ENCODE results near the gene CCDC182.

Gene CCDC182

DNA sequence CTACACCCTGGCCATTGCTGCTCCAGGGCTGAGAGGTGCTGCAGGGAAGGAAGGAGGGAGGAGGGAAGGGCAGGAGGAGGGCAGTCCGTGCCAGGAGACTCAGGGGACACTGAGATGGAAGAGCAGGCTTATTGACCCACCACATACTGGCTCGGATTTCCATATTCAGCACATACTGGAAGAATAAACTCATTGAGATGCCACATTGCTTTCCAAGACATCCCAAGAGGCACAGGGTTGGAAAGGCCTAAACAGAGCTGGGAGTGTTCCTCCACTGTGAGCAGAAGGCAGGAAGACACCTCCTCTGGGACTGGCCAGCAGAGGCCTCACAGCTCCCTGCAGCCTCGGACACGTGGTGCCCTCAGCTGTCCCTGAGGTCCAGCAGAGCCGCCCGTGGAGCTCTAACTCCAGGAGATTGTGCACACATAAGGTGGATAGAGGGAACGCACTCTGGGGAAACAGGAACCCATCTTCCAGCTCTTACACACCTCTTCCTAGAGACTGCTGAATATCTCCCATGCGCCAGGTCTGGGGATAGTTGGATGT lies 17.4 kb downstream of the CCDC182 start:
- DNase-seq (ENCODE audit: low spot score) = no peak

DNA sequence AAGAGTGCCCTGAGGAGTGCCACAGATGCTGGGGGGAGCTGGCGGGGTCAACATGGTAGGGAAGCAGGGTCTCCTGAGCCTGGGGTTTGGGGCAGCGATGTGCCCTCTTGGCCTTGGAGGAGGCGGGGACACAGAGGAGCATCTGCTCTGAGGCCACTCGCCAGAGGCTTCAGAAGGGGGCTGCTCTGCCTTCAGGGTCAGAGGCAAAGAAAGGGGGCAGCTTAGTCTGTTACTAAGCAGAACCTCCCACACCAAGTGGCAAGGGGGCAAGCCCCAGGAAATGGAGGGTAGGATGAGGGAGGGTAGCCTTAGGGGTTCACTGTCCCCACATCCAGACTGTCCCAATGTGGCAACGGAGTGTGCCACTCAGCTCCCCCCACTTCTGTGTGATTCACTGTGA lies 18.3 kb downstream of the CCDC182 start:
- no peak for DNase-seq (ENCODE audit: low spot score)

- no peak for DNase-seq (ENCODE audit: low spot score)
These were observed 18.8 kb downstream of the CCDC182 start for GRCh38 chr17:57726213-57726790.

DNA sequence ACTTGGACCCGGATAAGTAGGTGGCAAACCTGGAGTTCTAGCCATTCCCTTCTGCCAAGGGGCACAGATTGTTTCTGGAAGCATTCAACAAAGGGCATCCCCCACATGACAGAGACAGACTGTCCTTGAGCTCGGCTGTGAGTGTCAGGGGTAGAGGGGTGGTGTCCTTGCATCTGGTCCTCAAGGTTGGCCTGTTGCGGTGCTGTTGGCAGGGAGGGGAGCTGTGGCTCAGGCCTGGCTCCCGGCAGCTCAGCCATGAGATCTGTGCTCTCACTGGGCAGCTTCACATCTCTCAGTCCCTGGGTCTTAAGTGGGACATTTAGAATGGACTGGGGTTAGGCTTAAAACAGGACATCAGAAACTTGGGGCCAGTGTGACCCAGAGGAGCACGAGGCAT lies 20.4 kb downstream of the CCDC182 start:
- no peak for DNase-seq (ENCODE audit: low spot score)

DNA sequence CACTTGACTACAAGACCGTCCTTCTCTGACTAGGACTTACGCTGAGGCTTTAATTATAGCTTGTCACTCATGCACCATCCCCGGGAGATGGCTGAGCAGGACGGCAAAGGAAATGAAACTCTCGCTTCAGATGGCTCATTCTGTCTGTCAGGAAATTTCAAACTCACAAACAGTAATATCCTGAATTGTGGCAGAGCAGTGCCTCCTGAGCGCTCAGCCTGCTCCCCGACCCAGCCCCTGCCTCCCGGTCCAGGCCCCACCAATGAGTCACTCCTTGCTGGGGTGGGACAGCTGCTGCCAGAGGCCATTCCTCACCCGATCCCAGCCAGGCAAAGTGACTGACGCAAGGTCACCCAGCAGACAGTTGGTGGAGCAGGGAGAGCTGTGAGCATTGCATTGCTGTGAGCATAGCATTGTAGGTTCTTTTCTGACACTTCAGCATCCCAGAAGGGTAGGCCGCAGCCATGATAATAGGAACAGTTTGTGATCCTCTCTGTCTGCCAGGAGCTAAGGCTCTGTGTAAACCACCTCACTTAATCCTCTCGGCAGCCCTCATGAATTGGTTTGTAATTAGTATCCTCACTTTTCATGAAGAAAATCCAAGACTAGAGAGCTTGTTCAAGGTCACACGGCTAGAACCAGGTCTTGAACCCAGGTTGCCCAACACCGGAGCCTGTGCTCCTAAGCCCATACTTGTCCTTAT lies 20.9 kb downstream of the CCDC182 start:
- DNase-seq (ENCODE audit: low spot score) = no peak

- DNase-seq (ENCODE audit: low spot score) = no peak
These were observed 21.6 kb downstream of the CCDC182 start for GRCh38 chr17:57723427-57724025.

- DNase-seq (ENCODE audit: low spot score) = no peak
These were observed 22.4 kb downstream of the CCDC182 start for GRCh38 chr17:57722704-57723043.

DNA sequence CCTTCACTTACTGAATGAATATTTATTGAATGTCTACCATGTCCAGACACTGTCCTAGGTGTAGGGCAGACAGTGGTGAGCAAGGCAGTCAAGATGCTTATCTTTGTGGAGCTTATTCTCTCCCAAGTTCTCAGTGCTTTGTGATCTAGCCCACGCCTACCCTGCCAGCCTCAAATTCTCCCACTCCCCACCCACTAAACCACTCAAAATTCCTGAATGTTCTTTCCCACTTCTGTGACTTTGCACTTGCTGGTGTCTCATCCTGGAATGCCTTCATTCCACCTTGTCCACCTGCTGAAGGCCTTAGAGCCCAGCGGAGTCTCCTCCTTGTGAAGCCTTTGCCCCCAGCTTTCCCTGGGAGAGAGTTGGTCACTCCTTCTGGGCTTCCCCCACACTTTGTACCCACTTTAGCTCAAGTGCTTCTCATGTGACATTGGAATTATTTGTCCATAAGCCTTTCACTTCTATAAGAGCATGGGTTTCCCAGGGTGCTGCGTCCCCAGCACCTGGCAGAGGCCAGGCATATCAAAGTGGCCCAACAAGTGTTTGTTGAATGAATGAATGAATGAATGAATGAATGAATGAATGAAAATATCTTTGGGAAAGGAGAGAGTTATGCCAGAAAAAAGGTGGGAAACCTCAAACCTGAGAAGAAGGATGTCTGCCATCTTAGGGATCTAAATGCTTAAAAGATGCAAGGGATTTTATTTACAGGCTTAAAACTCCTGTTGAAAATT lies 23.0 kb downstream of the CCDC182 start:
- no peak for DNase-seq (ENCODE audit: low spot score)

DNA sequence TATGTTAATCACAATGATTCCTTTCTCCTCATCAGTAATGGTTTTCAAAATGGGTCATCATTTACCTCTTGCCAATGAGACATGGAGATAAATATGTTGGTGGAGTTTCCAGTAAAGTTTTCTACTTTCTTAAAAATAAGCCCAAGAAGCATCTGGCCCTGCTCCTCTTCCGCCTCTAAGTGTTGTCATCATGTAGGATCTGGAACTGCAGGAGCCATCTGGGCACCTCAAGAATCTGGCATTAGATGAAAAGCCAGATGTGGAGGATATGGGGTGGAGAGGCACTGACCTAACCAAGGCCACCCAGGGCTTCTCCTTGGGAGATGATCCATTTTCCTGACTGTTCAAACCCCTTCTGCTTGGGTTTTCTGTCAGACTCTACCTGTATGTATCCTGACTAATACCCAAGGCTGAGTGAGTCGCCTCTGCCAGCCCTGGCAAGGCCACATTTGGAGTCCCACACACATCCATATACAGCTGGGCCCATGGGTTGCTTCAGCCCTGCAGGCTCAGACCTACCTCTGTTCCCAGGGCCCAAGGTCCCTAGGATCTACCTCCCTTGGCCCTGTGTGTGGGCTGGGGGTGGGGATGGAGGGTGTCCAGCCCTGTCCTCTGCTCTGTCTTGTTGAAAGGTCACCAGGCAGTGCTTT lies 24.6 kb downstream of the CCDC182 start:
- no peak for DNase-seq (ENCODE audit: low spot score)

DNA sequence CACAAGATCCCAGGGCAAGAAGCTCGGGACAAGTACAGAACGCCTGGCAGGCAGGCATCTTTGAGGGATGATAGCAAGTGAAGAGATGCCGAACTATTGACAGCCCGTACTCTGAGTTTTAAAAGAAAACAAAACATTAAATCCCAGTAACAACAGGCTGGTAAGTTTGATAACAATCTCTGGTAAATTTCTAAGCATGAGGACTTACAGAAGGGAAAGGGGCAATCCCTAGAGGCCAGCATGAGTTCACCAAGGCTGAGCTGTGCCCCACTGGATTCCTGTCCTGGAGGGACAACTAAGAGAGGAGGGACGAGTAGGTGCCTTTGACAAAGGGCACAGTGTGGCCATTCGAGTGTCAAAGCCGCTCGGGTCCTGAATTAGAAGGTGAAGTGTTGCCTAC lies 26.2 kb downstream of the CCDC182 start:
- DNase-seq (ENCODE audit: low spot score) = no peak

DNA sequence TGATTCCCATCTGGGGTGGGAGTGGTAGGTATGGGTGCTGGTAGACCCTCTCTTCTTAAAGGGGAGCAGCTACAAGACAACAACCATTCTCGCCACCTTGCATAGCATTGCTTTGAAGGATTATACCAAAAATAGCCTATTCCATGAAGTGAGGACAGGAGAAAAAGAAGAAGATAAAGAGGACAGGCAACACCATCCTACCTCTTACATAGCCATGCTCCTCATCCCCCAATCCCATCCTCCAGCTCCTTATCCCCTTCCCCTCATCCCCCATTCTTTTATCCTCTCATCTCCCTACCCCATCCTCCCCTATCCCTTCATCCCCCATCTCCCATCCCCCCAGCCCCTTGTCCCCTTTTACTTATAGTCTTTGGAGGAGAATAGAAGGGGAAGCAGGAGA lies 29.1 kb downstream of the CCDC182 start:
- no peak for DNase-seq (ENCODE audit: low spot score)

DNA sequence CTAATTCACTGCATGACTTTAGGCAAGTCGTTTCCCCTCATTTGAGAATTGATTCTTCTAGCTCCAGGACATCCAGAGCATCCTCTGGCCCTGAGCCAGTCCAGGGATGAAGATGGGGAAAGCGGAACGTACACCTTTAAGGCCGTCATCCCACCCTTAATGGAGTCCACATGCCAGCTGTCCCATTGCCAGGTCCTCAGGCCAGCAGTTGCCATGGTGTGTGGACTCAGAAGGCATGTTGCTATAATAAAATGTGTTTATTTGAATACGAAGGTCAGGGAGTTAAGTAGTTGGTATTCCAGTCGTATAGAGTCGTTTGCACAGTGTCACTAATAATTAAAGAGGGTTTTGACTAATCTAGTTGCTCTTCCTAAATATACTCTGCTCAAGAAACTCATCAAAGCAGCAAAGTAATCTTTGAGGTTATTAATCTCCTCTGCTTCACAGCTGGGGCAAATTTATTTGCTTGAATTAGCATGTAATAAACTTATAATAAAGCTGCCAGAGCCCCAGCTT lies 30.4 kb downstream of the CCDC182 start:
- DNase-seq (ENCODE audit: low spot score) = no peak

DNA sequence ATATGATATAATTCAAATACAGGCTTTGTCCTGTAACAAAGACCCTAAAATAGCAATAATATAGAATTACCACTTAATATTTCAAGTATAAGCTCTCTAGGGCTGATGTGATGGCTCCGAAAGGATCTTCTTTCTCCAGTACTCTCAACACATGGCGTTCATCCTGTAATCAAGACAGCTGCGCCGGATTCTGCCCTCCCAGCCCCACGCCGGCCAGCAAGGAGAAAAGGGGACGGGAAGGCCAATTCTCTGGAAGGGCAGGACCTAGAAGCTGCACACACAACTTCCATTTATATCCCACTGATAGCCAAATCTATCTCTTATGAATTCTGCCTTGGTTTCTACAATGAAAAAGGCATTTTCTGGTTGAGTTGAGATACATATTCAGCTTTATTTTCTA lies 32.0 kb downstream of the CCDC182 start:
- no peak for DNase-seq (ENCODE audit: low spot score)

GRCh38 chr17:57708410-57708809 lies 36.7 kb downstream of the CCDC182 start:
- DNase-seq (ENCODE audit: low spot score) = no peak

DNA sequence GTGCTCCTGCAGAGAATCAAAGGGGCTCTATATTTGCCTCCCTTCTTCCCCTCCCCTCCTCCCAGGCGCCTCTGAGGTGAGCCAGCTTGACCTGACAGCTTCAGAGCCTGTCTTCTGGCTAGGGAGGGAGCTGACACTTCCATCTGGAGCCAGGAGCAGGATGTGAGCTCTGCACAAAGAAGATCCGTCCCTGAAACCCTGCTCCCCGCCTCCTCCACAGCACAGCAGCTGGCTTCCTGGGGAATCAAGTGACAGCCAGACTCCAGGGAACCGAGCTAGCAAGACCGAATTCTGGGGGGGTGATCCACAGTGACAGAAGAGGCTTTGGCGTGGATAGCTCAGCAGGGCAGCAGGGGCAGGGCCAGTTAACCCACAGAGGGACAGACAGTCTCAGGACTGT lies 37.2 kb downstream of the CCDC182 start:
- DNase-seq (ENCODE audit: low spot score) = peak; percentile 47

DNA sequence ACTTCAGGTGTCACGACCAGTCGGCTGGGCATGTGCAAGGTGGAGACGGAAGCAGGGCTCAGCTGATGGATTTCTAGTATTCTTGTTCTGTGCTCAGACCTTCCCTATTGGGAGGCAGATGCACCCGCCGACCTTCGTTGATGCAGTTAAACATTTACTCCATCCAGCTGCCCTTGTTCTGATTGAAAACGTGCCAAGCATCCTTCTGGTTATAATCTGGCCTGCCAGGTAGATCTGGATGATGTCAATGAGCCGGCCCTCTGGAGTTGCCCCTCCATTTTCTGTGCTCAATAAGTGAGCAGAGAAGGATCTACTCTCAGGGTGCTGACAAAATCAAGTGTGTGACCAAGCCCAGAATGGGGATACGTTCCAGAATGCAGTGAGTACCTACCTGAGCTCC lies 38.3 kb downstream of the CCDC182 start:
- no peak for DNase-seq (ENCODE audit: low spot score)

DNA sequence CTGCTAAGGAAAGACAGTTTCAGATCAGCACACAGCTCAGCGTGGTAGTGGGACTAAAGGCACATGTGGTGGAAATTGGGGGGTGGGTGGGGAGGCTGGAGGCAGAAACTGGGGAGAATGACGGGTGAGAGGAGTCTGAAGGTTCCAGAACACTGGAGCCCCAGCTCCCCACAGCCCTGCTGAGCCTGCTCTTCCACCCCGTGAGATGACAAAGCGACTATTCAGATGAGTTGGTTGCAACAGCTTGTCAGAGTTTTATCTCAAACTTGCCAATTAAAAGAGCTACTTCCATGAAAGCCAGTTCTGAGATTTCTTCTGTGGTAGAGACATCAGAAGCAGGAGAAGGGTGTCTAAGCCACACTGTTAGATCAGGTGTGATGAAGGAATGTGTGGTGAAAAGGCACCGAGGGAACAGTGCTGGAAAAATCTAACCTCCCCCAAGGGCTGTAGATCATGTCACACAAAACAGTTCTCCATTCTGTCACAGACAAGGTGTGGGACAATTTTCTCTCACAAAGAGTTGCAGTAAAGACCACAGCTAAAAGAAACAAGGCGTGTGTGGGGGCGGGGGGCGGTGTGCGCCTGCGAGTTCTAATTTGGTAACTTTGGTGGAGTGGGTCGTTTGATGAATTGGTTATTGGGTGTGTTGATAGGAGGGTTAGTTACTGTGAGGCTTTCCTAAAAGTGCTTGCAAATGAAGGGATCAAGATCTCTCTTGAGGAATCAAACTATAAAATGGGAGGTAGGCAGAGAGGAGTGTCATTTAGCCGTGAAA lies 39.0 kb downstream of the CCDC182 start:
- DNase-seq (ENCODE audit: low spot score) = peak; percentile 31

DNA sequence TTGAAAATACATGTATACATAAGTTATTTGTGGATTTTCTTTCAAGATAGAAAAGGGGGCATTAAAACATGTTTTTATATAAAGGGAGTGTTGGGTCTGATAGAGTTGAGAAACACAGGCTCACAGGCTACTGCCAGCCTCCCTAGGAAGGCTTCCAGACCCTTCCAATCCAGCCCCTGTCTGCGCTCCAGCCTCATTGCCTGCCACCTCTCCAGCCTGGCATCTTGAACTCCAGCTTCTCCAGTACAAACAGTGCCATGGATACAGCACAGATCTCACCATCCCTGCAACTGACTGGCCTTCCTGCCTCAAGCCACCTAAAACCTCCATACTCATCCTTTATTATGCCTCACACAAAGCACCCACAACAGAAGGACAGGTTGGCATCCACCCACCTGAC lies 40.7 kb downstream of the CCDC182 start:
- DNase-seq (ENCODE audit: low spot score) = peak; percentile 20

DNA sequence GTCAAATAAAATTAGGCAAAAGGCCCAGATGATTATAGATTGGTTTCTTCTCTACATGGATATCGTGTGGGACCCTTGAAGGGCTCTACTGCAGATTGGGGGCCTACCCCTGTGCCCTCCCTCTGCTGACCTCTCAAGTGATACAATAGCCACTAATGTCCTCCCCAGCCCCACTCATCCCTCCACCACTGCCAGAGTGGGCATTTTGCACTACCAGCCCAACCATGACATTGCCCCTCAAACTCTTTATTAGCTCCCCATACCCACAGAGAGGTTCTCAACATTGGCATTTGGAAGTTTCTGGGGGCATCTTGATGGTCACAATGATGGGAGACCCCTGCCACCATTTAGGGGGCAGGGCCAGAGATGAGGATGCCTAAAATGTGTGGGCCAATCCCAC lies 41.8 kb downstream of the CCDC182 start:
- DNase-seq (ENCODE audit: low spot score) = no peak

DNA sequence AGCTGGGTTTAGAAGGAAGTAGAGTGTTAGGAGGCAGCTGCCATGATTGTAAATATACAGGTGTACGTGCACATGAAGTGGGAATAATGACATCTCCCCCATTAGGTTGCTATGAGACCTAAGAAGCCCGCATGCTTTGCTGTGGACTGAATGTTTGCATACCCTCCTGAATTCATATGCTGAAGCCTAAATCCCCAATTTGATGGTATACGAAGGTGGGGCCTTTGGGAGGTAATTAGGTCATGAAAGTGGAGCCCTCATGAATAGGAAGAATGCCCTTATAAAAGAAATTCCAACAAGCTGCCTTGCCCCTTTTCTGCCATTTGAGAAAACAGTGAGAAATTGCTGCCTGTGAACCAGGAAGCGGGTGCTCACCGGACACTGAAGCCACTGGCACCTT lies 44.0 kb downstream of the CCDC182 start:
- no peak for DNase-seq (ENCODE audit: low spot score)

DNA sequence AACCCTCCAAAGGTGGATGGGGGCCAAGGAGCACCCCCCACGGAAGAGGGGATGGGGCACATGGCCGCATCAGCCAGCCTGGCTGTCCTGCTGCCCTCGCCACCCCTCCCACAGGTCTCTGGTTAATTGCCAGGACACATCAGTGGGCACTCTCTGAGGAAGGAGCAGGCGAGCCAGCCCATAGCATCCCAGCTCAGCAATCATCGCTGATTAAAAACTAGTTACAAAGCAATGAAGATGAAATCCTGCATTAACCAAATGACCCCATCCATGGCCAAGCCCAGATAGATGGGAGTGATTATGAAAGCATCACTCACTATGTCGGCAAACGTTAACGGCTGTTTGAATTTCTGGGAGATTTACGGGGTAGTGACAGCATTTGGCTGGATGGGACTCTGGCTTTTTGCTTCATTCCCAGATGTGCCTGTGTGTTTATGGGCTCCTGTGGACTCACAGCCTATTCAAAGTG lies 45.3 kb downstream of the CCDC182 start:
- no peak for DNase-seq (ENCODE audit: low spot score)
